Mononuclear cell (primary cell): ENCODE measurements around the gene EGFR. TPM values are rescaled to one million over a fixed set of nuclear protein-coding genes. Genes with fewer than 3 reads are reported as not detected.

Source experiments
- H3K27me3 ChIP-seq: 2 replicates; pipeline ENCODE4 v1.6.0; 2011; ENCODE audit warnings: low read length, control low read depth; ENCODE audit not compliant: insufficient read depth
- H3K4me1 ChIP-seq: 2 replicates; pipeline ENCODE4 v1.5.1; 2011; ENCODE audit warnings: mild to moderate bottlenecking, low read length, control low read depth; ENCODE audit not compliant: insufficient read depth
- H3K4me3 ChIP-seq: 2 replicates; pipeline ENCODE4 v1.5.1; 2011; ENCODE audit warnings: mild to moderate bottlenecking, low read length, moderate library complexity
- H3K9me3 ChIP-seq: 2 replicates; pipeline ENCODE4 v1.5.1; 2011; ENCODE audit warnings: low read depth, mild to moderate bottlenecking, control low read depth, low read length
- total RNA-seq: library from RNA; depleted of rRNA; stranded (reverse); fragments of >200 nt; gene quantifications from one replicate; pipeline ENCODE4 v1.2.3, GENCODE V29; 2012

The EGFR gene
- total RNA-seq, 1 donor, result 0.10 TPM

DNA sequence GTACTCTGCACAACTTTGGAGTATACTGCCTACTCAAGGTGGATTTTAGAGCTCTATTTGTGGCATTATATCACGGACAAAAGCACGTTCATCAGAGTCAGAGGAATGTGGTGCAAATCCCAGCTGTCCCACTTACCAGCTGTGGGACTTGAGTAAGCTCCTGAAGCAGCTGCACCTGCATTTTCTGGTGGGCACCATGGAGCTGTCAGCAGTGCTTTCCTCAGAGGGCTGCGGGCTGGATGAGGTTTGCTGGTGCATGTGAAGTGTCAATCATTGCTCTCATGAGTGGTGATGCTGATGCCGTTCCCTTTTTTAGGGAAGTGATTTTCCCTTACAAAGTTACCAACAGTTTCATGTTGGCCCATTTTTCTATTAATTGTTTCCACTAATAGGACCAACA is 53.4 kb downstream of the EGFR start:
- Histone ChIP-seq H3K4me1 (no peaks in the 10 kb centered on the region), H3K27me3 (no peaks in the 10 kb centered on the region)

GRCh38 chr7:55073051-55073511 is 54.3 kb downstream of the EGFR start:
- no peaks in the 10 kb centered on the region for H3K4me1 ChIP-seq
- H3K9me3 ChIP-seq, result no peaks in the 10 kb centered on the region
- no peak overlapping the region for H3K4me3 ChIP-seq
- H3K27me3 ChIP-seq, result no peaks in the 10 kb centered on the region

More for the DNA sequence above, 53.4 kb downstream of the EGFR start:
- no peak overlapping the region for H3K4me3 ChIP-seq
- no peaks in the 10 kb centered on the region for H3K9me3 ChIP-seq

DNA sequence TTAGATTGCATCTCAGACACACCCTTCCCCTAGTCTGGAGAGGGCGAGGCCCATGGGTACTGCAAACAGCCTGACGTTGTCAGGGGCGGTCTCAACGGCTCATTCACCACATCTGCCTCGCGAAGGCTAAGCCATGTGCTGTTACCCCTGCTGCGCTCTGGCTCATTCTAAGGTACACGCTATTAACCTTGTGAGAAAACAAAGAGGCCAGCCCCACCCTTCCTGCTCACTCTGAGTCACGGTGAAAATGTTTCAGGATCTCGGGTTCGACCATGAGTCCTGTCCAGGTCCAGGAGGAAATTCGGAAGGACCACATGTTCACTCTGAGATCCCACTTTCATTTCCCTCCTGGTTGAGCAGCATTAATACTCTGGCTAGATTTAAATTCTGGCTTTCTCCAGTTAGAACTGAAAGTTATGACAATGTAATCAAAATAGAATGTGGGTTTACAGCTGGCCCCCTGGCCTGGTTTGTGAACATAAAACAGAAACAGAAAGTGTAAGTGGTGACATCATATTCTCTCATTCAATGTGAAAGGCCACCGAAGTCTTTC is 55.2 kb downstream of the EGFR start:
- H3K9me3 ChIP-seq, result no peaks in the 10 kb centered on the region
- no peaks in the 10 kb centered on the region for H3K4me1 ChIP-seq
- no peaks in the 10 kb centered on the region for H3K27me3 ChIP-seq
- no peak overlapping the region for H3K4me3 ChIP-seq

GRCh38 chr7:55075464-55076021 is 56.7 kb downstream of the EGFR start:
- Histone ChIP-seq H3K4me1 (no peaks in the 10 kb centered on the region), H3K4me3 (no peak overlapping the region), H3K27me3 (no peaks in the 10 kb centered on the region), H3K9me3 (no peaks in the 10 kb centered on the region)

DNA sequence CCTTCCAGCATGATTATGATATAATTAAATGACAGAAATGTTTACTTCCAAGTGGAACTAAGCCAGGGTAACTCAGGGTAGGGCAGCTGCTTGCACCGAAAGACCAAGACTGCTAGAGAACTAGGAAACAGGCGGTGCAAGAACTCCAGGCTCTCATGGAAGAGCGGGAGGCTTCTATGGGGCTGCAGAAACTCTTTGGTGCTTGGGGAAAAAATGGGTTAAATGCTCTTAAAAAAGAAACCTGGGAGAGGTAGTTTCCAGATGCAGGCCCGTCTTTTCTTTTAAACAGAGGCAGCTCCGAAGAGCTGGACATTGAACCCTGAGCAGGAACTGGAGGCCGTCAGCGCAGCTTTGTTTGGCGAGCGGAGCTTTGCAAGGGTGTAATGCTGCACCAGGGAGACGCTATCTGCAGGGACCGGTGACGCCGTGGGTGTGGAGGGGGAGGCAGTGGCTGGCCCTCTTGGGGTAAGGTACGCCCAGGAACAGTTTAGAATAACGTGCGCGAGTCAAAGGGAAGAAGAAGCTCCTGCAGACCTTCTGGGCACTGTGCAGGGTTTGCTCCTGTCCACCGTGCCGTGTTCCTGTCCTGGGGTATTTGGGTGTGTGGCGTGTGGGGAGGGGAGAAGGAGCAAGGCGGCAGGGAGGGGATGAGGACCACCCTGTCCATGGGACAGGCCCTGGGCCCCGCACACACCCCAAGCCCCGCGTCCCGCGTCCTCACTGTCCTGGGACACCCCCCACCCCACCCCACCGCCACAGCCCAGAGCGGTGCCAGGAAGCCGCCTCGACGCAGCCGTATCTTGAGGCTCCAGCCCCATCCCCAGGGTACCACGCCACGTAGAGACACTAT is 59.0 kb downstream of the EGFR start:
- H3K27me3 ChIP-seq, result no peaks in the 10 kb centered on the region
- no peaks in the 10 kb centered on the region for H3K4me1 ChIP-seq

DNA sequence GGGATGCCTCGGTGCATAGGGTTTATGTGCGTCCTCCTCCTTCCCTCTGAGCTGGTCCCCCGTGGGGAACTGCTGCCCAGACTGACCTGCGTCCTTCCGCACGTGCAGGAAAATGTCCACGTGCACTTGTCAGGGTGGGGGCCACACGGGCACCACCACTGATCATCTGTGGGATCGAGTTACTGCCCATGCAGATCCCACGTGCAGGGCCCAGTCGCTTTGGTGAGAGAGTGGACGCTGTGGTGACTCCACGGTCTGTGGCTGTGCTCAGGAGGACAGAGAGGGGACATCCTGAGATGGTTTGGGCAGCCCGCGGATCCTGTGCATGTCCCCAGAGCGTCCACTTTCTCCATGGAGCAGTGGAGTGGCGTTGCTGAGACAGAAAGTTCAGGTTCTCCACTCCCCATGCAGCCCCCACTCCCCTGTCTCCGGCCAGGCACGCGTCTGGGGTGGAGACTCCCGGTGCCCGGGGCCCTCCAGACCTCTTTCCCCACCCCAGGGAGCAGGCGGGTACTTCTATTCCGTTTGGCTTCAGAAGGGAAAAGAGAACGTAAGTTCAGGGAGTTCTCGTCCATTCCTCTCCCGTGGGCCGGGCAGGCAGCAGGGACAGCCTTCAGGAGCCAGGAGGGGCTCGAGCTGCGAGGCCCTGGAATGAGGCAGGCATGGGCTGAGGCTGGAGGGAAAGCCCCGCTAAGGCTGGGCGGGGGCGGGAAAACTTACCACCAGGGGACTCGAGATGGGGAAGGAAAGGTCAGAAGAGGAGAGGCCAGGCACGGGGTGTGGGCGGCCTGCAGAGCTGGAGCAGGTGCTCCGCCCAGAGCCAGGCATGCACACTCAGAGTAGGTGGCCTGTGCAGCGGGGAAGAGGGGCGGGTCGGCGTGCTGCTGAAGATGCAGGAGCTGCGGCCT is 59.9 kb downstream of the EGFR start:
- no peak overlapping the region for H3K4me3 ChIP-seq
- H3K4me1 ChIP-seq, result no peaks in the 10 kb centered on the region
- H3K9me3 ChIP-seq, result no peaks in the 10 kb centered on the region
- no peaks in the 10 kb centered on the region for H3K27me3 ChIP-seq

More for the DNA sequence above, 59.0 kb downstream of the EGFR start:
- no peaks in the 10 kb centered on the region for H3K9me3 ChIP-seq
- H3K4me3 ChIP-seq, result no peak overlapping the region

DNA sequence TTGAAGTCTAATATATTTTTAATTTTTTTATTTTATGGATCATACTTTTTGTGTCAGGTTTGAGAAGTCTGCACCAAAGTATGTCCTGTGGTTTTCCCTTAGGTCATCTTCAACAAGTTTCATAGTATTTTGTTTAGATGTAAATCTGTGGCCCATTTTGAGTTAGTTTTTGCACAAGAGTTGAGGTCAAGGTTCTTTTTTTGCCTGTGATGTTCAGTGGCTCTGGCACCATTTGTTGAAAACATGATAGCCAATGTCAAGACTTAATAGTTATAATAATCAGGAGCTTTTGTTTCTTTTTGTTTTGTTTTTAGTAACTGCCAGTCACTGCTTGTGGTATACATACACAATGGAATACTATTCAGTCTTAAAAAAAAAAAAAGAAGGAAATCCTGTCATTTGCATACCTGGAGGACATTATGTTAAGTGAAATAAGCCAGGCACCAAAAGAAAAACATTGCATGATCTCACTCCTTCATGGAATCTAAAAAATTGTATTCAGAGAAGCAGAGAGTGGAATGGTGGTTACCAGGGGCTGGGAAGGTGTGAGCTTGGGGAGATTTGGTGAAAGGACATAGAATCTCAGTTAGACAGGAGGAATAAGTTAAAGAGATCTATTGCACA is 61.3 kb downstream of the EGFR start:
- no peak overlapping the region for H3K4me3 ChIP-seq
- no peaks in the 10 kb centered on the region for H3K9me3 ChIP-seq
- H3K4me1 ChIP-seq, result no peaks in the 10 kb centered on the region
- no peaks in the 10 kb centered on the region for H3K27me3 ChIP-seq

DNA sequence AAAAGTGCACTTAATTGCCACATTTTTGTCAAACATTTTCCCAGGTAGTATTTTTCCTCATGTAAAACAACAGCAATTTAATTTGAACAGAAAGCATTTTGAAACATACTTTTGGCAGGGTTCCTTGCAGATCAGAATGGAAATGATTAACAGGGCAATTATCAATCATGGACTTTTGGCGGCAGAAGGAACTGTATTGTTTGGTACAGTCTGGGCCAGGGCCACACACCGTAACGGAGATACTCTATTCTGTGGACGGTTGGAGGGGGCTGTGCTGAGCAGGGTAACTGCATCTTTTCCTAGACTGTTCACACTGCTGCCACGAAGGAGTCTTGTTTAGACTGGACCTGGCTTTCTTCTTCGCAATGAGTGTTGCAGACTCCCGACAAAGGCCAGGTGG is 62.3 kb downstream of the EGFR start:
- Histone ChIP-seq H3K27me3 (no peaks in the 10 kb centered on the region), H3K4me1 (no peaks in the 10 kb centered on the region), H3K9me3 (no peaks in the 10 kb centered on the region), H3K4me3 (no peak overlapping the region)

GRCh38 chr7:55081472-55082227 is 62.8 kb downstream of the EGFR start:
- Histone ChIP-seq H3K27me3 (no peaks in the 10 kb centered on the region), H3K4me3 (no peak overlapping the region), H3K4me1 (peaks cover 2% of the 10 kb centered on the region), H3K9me3 (no peaks in the 10 kb centered on the region)

- peaks cover 8% of the 10 kb centered on the region for H3K4me1 ChIP-seq
- H3K27me3 ChIP-seq, result no peaks in the 10 kb centered on the region
- H3K4me3 ChIP-seq, result no peak overlapping the region
- no peaks in the 10 kb centered on the region for H3K9me3 ChIP-seq
Observed at GRCh38 chr7:55082228-55082603, 63.4 kb downstream of the EGFR start.

DNA sequence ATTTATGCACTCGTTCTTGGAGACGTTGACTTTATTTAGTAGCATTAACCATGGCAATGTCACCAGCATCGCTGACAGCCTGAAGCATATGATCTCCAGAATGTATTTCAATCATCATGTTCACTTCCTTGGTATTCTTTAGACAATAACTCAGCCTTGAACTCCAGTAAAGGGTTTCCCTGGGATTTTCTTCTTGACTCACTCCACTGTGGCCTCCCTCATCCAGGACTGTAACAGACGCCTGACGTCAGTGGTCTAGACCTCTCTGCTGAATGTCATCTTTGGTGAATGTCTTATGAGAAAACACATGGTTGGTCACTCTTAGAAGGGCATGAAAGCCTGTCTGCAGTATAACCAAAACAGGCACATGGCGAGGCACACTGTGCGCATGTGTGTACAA is 64.4 kb downstream of the EGFR start:
- Histone ChIP-seq H3K4me3 (no peak overlapping the region), H3K4me1 (peaks cover 8% of the 10 kb centered on the region), H3K27me3 (no peaks in the 10 kb centered on the region), H3K9me3 (no peaks in the 10 kb centered on the region)

DNA sequence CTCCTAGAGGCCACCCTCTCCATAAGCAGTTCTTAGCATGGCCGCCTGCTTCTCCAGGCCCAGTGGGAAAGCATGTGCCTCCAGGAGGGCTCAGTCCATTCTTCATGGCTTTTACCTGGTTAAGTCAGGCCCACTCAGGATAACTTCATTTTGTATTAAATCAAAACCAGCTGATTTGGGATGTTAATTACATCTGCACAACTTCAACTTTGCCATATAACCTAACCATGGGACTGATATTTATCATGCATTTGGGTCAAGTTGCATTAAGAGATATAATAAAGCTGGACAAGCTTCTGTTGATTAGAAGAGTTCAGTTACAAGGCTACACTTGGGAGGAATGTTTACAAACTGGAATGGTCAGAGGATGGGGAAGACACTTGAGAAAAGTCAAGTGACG is 65.5 kb downstream of the EGFR start:
- Histone ChIP-seq H3K4me1 (peaks cover 8% of the 10 kb centered on the region), H3K4me3 (no peak overlapping the region), H3K27me3 (no peaks in the 10 kb centered on the region), H3K9me3 (no peaks in the 10 kb centered on the region)

GRCh38 chr7:55085511-55086412 is 66.9 kb downstream of the EGFR start:
- Histone ChIP-seq H3K4me1 (peaks cover 8% of the 10 kb centered on the region), H3K4me3 (no peak overlapping the region), H3K9me3 (no peaks in the 10 kb centered on the region), H3K27me3 (no peaks in the 10 kb centered on the region)
